Psoas muscle (tissue), 8 donors: ENCODE measurements around the gene PCID2. TPM values are rescaled to one million over a fixed set of nuclear protein-coding genes. Genes with fewer than 3 reads are reported as not detected.

Source experiments
- ATAC-seq, 4 donors: fragments of 200-7000 bp; cut with Tn5 transposase; one replicate each; pipeline ENCODE4 v1.9.1; 2020; ENCODE audit warnings: moderate library complexity in 3 of 4, mild to moderate bottlenecking in 2 of 4
- DNase-seq, 2 donors: peaks; one replicate each; pipeline ENCODE4 v3.0.0-alpha.2; 2020
- H3K27ac ChIP-seq: fragments of 200-600 bp; one replicate; pipeline ENCODE4 v1.8.0; 2022
- H3K27me3 ChIP-seq, 3 donors: fragments of 200-600 bp in 1 of 3; one replicate each; pipeline versions ENCODE4 v1.6.1 to v1.8.0; 2013 to 2022; ENCODE audit warnings: low read length in 2 of 3, mild to moderate bottlenecking in 2 of 3, moderate library complexity in 1 of 3; ENCODE audit not compliant: insufficient read depth in 3 of 3
- H3K36me3 ChIP-seq, 2 donors: fragments of 200-600 bp in 1 of 2; one replicate each; pipeline versions ENCODE4 v1.6.1 to v1.8.0; 2013 to 2022; ENCODE audit warnings: low read depth in 1 of 2, mild to moderate bottlenecking in 1 of 2, moderate library complexity in 1 of 2; ENCODE audit not compliant: insufficient read depth in 1 of 2
- H3K4me1 ChIP-seq: fragments of 200-600 bp; one replicate; pipeline ENCODE4 v1.8.0; 2022
- H3K4me3 ChIP-seq: fragments of 200-600 bp; one replicate; pipeline ENCODE4 v1.8.0; 2022; ENCODE audit warnings: mild to moderate bottlenecking
- H3K9me3 ChIP-seq: fragments of 200-600 bp; one replicate; pipeline ENCODE4 v1.8.0; 2022
- WGBS, 3 donors: extraction: QIAGEN DNeasy Blood & Tissue Kit; methylation state at CpG; one replicate each; pipeline versions ENCODE4 v1.1.6 to v1.1.7; 2013; 5-methylcytosine and 5-hydroxymethylcytosine counted together
- intact Hi-C, 2 donors: fragments of 100-400 bp; cut with DNase I; formaldehyde crosslinking; loops; one replicate each; pipeline versions ENCODE4 v1.11.0 to v1.14.2; 2022
- polyA plus RNA-seq, 3 donors: library from polyadenylated mRNA; stranded (reverse); fragments of 200-250 nt; gene quantifications; one replicate each; pipeline ENCODE4 v1.2.3, GENCODE V29; 2013
- total RNA-seq, 4 donors: library from RNA; stranded (reverse); fragmentation: NEBNext Ultra II Directional in 2 of 4; extraction: Animal tissue kit (Norgen Biotek cat#: 25700) in 2 of 4; gene quantifications; one replicate each; pipeline versions ENCODE4 v1.2.1 to v1.2.4, GENCODE V29; 2021 to 2023
- TF ChIP-seq, protein P1 (sequence below): fragments of 200-600 bp; IDR thresholded peaks from one replicate; pipeline ENCODE4 v1.8.0; 2022; ENCODE audit warnings: antibody characterized with exemption
- donor health status: healthy with polysubstance abuse.
- donor health status: DM: no; HTN: no; CAD: no; lungs with moderate emphysema.
- donor health status: Bipolar disorder and iron deficiency.
- donor health status: healthy.
- donor health status: DM: yes; HTN: yes; CAD: no.
- donor health status: DM: no; HTN: no; CAD: no.
- donor health status: DM: no; HTN: no; CAD: no.
- donor health status: DM: yes; HTN: yes; CAD: no.

Gene PCID2
- total and polyA plus RNA-seq, 7 donors: 19.9 to 37.1 (median 26.6) TPM

DNA sequence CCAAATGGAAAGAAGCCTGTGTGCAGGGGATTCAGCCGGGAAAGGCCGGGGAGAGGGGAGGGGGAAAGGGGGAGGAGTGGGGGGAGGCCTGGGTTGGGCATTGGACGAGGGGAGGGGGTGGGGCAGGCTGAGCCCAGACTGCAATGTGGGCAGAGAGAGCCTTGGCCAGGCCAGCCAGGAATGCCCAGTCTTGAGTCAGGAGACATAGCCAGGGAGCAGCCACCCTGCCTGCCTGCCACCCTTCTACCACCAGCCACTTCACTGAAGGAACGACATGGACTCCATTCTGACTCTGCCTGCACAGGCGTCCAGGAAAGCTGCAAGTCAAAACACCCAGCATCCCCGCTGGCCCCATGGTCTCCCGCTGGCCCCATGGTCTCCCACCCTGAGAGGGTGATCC lies 49.5 kb downstream of the PCID2 start:
- no peak overlapping the region for H3K4me3 ChIP-seq
- no peak overlapping the region for H3K27ac ChIP-seq
- H3K36me3 ChIP-seq: no peaks in the 10 kb centered on the region
- DNase-seq (no peak), ATAC-seq (no peak)
- peaks cover 0 to 12% (median 8%) of the 10 kb centered on the region in 3 donors for H3K27me3 ChIP-seq
- intact Hi-C loops: loop anchor here (5.0 kb wide), 1 partner anchor 48 kb away; the partner anchor contains the start of genes CUL4A (in 2 of the 2) and PCID2 (in 2 of the 2)
- no peaks in the 10 kb centered on the region for H3K9me3 ChIP-seq
- H3K4me1 ChIP-seq: no peaks in the 10 kb centered on the region
- TF ChIP-seq, protein P1, sequence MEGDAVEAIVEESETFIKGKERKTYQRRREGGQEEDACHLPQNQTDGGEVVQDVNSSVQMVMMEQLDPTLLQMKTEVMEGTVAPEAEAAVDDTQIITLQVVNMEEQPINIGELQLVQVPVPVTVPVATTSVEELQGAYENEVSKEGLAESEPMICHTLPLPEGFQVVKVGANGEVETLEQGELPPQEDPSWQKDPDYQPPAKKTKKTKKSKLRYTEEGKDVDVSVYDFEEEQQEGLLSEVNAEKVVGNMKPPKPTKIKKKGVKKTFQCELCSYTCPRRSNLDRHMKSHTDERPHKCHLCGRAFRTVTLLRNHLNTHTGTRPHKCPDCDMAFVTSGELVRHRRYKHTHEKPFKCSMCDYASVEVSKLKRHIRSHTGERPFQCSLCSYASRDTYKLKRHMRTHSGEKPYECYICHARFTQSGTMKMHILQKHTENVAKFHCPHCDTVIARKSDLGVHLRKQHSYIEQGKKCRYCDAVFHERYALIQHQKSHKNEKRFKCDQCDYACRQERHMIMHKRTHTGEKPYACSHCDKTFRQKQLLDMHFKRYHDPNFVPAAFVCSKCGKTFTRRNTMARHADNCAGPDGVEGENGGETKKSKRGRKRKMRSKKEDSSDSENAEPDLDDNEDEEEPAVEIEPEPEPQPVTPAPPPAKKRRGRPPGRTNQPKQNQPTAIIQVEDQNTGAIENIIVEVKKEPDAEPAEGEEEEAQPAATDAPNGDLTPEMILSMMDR: no peak
- WGBS, 3 donors: 66 to 83% (median 78%) methylated on average over 6 to 7 of the region's 7 CpGs

DNA sequence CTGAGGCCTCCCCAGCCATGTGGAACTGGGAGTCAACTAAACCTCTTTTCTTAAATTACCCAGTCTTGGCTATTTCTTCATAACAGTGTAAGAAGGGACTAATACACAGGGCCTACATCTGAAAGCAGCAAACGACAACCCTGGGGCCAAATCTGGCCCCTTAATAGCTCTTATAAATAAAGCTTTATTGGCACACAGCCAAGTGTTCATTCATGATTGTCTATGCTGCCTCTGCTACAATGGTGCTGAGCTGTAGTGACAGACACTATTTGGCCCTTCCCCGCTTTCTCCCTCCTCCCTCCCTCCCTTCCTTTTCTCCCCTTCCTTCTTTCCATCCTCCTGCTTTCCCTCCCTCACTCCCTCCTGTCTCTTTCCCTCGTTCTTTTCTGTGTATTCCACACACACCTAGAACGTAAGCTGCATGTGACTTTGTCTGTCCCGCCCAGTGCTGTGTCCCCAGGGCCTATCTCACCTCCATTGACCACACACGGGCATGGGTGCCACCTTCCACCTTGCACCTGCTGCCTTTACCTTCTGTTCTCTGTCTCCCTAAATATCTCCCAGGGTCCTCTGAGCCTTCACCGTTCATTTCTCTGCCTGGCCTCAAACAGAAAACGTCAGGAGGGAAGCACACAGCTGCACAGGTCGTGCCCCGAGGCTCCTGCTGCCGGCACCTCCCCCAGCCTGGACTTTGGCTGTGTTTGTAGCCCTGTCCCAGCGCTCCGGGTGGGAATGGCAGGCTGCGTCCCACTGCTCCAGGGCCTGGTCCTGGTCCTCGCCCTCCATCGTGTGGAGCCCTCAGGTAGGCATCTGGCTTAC lies 50.3 kb downstream of the PCID2 start, which contains the start of gene PROZ:
PROZ (plus strand) TSS at position 720 of the 819 bp plus-strand sequence; CDS start at position 733, 13 bp downstream.
- DNase-seq (no peak), ATAC-seq (no peak)
- TF ChIP-seq, protein P1: no peak
- Histone ChIP-seq H3K27me3 (peaks cover 0 to 8% (median 3%) of the 10 kb centered on the region in 3 donors), H3K27ac (no peak within 1 kb of the TSS), H3K4me3 (no peak within 1 kb of the TSS), H3K36me3 (no peaks in the 10 kb centered on the region), H3K4me1 (peaks cover 3% of the 10 kb centered on the region), H3K9me3 (no peaks in the 10 kb centered on the region)
- intact Hi-C loops: loop anchor here (5.0 kb wide), 1 partner anchor 49 kb away; the partner anchor contains the start of genes CUL4A (in 2 of the 2) and PCID2 (in 2 of the 2)
- WGBS, 3 donors: 53 to 57% (median 57%) methylated on average over 16 of the region's 16 CpGs

DNA sequence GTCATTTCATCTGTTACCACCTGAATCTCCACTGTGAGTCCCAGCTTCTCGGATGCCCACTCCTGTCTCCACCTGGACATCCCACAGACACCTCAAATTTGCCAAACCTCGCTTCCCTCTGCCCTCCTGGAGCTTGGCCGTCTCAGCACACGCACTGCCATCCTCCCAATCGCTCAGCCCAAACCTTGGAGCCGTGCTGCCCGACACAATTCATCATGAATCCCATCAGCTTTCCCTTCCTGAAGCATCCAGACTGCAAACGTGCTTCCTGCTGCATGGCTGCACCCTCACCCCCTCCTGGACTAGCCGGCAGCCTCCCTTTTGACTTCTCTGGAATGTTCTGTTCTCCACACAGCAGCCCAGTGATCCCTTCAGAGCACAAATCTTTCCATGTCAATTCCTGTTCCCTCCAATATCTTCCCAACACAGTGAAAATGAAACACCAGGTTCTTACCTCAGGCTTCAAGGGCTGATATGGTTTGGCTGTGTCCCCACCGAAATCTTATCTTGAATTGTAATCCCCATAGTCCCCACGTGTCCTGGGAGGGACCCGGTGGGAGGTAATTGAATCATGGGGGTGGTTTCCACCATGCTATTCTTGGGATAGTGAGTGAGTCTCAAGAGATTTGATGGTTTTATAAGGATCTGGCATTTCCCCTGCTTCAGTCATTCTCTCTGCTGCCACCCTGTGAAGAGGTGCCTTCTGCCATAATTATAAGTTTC lies 51.1 kb downstream of the PCID2 start:
- TF ChIP-seq, protein P1: no peak
- Histone ChIP-seq H3K4me3 (no peak overlapping the region), H3K9me3 (no peaks in the 10 kb centered on the region), H3K27ac (no peak overlapping the region), H3K27me3 (peaks cover 0 to 2% (median 0%) of the 10 kb centered on the region in 3 donors), H3K4me1 (peaks cover 11% of the 10 kb centered on the region), H3K36me3 (no peaks in the 10 kb centered on the region)
- DNase-seq (no peak), ATAC-seq (no peak)
- intact Hi-C loops: loop anchor here (5.0 kb wide), 1 partner anchor 50 kb away; the partner anchor contains the start of genes CUL4A (in 2 of the 2) and PCID2 (in 2 of the 2)
- WGBS, 3 donors: 62 to 69% (median 69%) methylated on average over 12 of the region's 12 CpGs

DNA sequence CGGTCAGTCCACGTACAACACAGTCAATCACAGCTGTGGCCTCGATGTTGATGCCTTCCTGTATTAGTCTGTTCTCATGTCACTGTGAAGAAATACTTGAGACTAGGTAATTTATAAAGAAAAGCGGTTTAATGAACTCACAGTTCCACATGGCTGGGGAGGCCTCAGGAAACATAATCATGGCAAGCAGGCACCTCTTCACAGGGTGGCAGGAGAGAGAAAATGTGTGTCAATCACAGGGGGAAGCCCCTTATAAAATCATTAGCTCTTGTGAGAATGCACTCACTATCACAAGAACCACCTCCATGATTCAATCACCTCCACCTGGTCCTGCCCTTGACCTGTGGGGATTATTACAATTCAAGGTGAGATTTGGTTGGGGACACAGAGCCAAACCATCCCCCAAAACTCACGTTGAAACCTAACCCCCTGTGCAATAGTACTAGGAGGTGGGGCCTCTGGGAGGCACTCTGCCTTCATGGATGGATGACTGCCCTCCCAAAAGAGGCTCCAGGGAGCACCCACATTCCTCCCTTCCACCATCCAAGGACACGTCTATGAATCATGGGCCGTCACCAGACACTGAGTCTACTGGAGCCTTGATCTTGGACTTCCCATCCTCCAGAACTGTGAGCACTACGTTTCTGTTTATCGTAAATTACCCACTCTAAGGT lies 52.4 kb downstream of the PCID2 start:
- no peak overlapping the region for H3K4me3 ChIP-seq
- TF ChIP-seq, protein P1: no peak
- DNase-seq (no peak), ATAC-seq (no peak)
- H3K36me3 ChIP-seq: no peaks in the 10 kb centered on the region
- no peaks in the 10 kb centered on the region for H3K9me3 ChIP-seq
- 79 to 84% (median 82%) methylated on average over 9 of the region's 9 CpGs for WGBS, 3 donors
- H3K27me3 ChIP-seq: no peaks in the 10 kb centered on the region
- intact Hi-C loops: loop anchor here (5.0 kb wide), 1 partner anchor 51 kb away; the partner anchor contains the start of genes CUL4A (in 2 of the 2) and PCID2 (in 2 of the 2)
- no peak overlapping the region for H3K27ac ChIP-seq
- peaks cover 11% of the 10 kb centered on the region for H3K4me1 ChIP-seq
